8988T (cell line): Measurements from ENCODE around the gene FBXL22.
"Not testable (repeated sequence)": the region's sequence is repeated elsewhere in the genome, so short reads cannot be mapped to it uniquely, and the experiment has no call there.

Experiments used
- DNase-seq: peaks from one replicate; pipeline ENCODE4 v3.0.0; 2011

FBXL22 gene

DNA sequence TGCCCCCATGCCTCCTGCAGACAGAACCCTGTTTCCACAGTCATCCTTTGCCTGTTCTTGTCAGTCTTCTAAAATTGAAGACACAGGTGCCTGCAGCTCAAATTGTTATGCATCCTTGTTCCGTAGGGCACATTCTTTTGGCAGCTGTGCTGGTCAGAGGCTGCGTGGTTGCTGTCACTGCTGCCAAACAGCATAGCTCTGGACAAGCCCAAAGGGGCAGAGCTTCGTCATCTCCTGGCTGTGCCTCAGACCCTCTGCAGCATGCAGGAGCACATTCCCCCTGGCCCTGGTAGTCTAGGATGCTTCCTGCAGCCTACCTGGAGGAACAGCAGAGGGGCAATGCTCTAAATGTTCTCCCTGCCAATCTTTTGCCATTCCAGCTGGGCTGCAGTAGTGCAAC lies 2.1 kb upstream of the FBXL22 start:
- no peak for DNase-seq

DNA sequence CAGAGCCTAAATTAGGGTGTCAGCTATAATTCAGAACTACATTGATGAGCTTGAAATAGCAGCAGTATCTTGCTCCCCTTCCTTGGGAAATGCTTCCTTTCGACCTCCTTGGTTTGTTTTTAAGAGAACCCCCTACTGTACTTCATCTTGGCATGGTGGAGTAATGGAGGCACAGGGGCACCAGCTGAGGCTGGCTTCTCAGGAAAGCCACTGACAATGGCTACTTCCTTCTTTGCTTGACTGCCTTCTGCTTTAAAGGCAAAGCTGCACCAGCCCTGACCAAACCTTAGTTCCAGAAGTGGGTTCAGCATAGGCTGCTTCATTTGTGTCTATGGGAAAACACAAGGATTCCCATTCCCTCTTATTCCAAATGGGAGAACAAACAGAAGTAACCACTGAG lies 1.5 kb upstream of the FBXL22 start:
- no peak for DNase-seq

DNA sequence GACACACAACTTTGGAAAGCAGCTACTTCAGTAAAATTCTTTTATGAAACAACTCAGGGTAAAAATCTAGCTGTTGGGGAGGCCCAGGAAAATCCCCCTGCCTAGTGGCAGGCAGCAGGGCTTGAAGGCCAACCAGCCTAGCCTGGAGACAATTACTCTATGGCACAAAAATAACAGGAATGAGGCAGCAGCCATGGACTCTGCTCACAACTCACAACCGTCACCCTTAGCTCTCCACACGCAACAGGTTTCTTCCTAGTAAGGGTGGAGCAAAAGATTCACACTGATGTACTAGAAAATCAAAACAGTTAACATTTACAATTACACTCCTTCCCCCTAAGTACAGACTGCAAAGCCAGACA lies 530 bp upstream of the FBXL22 start:
- no peak for DNase-seq

DNA sequence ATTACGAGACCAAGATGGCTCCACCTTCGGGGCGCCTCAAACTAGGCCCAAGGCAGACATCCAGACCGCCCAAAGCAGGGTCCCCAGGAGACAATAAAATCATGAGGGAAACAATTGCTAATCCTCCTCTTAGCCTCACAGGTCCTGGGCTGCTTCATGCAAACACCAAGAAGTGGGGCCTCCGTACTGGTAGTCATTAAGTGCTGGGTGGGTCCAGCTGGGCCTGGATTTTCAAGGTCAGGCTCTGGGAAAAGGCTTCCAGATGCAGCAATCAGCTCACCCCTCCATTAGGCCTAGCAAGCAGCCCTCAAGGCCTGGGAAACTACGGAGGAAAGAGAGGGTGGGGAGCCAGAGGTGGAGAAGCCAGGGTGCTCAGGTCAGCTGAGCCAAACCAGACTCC lies 634 bp downstream of the FBXL22 start:
- DNase-seq: no peak

DNA sequence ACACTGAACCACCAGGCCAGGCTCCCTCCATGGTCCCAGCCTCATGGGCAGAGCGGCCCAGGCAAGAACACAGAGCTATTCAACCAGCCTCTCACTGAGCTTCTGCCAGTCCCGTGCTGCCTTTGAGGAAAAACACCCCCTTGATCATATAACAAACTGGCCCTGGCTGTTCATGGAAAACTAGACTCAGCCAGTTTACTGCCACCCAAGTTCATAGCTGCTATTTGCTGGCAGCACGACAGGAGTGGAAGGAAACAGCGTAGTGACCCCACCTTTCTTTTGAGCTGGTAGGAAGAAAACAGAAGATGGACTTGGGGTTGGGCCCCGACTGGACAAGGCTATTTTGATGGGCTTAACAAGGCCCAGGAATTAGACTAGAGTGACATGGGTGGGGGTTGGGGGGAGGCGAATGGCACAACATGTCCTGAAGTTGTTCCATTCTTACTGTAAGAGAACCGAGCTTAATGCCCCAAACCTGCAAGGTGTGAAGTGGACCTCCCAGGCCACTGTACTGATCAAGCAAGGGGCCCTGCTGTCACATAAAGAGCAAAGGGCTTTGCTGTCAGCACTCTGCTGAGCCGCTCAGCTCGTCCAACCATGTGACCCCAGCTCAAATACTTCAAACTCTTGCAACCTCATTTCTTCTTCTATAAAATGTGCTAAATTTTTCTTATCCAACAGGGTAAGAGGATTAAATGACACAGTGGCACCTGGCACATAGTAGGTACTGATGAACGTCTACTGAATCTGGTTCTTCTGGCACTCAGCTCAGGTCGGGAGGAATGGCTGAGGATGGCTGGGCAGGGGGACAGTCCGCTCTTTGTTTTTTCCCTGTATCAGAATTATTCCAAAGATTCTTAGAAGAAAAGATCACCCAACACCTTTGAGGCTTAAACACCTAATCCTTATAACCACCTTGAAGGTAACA lies 1.6 kb downstream of the FBXL22 start:
- DNase-seq: no peak

GRCh38 chr15:63599401-63600000 lies 2.3 kb downstream of the FBXL22 start:
- peak; percentile 57 for DNase-seq

DNA sequence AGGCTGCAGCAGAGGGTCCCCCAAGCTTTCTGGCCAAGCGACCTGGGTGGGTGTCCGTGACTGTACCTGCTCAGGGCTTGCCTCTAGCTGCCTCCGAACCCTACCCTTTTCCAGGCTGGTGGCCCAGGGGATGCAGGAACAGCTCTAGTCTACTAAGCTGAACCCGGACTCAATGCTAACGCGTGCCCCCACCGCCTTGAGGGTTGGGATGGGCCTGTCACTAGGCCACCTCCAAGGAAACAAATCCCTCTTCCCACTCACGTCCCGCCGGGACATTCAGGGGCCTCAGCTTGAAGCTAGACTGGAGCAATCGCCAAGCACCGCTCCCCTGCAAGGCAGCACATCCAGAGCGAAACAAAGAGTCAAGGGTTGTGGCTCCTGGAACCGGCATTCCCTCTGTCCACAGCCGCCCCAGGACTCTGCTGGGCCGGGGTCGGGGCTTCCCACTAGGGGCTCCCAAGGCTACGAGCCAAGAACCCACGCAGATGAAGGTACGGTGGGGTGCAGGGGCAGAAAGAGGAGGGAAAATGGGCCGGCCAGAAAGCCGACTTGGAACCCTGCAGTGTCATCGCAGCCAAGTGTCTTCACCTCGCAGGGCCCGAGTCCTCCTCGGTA lies 2.9 kb downstream of the FBXL22 start:
- no peak for DNase-seq

- DNase-seq: peak; percentile 85
Measured at GRCh38 chr15:63600616-63601025, 3.4 kb downstream of the FBXL22 start.

DNA sequence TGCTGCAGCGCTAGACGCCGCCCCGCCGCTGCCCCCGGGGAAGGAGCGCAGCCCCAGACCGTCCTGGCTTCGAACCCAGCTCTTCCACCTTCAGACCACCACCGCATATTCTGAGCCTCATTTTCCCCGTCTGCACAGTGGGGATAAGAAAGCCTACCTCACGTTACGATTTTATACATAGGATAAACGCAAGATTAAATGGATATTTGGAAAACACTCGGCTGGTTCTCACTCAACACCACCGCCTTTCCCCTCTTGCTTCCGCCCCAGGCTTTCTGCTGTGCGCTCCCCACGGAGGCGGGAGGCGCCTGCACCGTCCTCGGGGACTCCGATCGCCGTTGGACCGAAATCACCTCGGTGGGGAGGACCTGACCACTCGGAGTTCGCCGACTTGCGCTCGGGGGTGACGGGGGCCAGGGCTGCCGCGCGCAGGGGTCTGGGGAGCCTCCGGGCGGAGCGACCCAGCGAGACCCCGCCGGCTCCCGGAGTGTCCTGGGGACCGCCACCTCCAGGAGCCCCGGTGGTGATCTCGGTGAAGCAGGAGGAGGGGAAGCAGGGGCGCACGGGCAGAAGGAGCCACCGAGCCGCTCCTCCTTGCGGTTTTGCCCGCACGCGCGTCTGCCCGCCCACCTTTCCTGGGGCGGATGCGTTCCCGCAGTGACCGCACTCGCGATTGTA lies 4.0 kb downstream of the FBXL22 start:
- peak; percentile 28 for DNase-seq

DNA sequence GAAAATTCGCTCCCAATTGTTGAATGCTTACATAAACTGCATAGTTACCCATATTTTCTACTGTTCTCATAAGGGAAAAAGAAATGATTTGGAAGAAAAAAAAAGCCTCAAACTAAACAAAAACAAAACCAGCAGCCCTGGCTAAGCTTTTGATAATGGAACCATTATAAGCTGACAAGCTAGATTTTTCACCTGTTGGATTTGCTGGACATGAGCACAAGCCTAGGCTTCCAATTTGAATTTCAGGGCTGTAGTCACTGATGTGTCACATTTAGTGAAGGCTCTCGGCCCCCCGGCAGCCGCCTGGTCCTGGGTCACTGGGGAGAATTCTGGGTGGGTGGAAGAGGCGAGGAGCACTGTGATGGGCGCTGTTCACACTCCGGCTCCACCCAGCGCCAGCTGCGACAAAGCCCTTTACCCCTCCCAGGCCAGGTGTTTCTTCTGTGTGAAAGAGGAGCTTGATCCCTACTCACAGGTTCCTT lies 4.6 kb downstream of the FBXL22 start:
- DNase-seq: no peak

- DNase-seq: no peak
Measured at GRCh38 chr15:63602595-63602994, 5.4 kb downstream of the FBXL22 start.

DNA sequence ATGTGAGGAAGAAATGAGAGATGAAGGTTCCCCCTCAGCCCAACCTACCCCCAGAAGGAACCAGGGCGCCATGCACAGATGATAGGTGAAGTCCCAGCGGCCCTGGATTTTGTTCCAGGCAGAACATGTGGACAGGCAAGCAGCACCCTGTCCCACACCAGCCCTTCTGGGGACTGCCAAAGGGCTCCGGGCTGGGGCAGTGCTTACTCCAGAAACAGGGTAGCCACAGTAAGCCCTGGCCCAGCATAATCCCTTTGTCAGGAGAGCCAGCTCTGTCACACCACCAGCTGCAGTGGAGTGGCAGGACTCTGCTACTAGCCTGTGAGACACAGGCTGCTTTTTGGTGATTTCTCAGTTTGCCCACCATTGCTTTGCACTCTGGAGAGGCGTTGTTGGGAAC lies 6.3 kb downstream of the FBXL22 start:
- no peak for DNase-seq

DNA sequence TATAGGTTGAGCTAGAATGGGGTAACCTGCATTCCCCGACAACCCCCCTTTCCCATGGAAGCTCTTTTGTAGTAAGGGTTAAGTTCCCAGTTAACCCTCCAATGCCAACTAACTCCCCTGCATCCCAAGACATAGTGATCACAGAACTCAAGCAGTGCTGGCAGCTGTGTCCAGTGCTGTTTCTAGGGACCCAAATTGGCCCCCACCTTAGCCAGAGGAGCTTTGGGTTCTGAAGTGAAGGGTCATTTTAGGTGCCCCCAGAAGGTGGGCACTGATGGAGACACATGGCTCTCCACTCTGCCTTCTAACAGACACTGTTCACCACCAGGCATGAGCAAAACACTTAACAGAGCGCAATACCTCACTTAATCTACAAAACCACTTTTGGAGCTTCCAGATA lies 7.1 kb downstream of the FBXL22 start:
- no peak for DNase-seq

DNA sequence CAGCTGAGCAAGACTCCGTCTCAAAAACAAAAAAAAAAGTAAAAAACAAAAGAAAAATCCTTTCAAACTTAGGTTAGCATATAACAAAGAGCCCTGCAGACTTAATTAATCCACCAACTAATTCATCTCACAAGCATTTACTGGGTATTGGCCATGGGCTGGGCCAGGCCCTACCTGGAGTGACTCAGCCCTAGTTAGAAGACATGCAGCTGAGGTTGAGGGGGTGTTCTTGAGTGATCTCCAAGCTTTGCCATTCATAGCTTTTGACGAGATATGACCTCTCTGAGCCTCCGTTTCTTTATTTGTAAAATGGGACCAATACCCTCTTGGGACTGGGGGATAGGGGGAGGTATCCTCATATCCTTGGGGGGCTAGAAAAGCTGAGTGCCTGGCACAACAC lies 7.8 kb downstream of the FBXL22 start:
- DNase-seq: no peak

- no peak for DNase-seq
Measured at GRCh38 chr15:63605816-63606215, 8.6 kb downstream of the FBXL22 start.

DNA sequence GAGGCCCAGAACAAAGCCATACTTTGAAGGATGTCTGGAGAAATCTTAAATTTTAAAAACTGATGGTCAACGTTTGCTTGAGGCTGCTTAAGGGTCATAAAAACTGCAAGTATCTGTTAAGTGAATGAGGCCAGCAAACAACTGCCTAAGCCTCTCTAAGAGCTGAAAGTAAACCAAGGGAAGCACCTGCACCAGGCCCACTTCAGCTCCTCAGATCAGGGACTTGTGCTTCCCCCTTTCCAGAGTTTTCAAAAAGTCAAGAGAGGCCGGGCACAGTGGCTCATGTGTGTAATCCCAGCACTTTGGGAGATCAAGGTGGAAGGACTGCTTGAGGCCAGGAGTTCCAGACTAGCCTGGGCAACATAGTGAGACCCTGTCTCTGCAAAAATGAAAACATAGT lies 9.1 kb downstream of the FBXL22 start:
- DNase-seq: no peak

DNA sequence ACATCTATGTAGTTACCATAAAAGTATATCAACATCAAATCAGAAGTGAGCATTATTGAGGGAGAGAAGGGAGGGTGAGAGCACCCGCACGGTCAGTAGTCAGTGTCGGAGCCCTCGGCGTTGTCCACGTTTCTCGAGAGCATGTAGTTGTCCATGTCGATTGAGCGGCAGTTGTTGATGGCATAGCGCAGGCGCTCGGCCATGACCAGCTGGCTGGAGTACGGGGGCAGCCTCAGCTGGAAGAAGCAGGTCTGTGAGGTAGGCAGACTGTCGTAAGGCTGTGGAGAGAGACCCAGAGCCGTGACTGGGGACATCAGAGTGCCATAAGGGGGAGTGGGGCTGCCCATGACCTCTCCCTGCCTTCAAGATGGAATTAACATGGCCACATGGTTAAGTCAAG lies 11.8 kb downstream of the FBXL22 start:
- no peak for DNase-seq

DNA sequence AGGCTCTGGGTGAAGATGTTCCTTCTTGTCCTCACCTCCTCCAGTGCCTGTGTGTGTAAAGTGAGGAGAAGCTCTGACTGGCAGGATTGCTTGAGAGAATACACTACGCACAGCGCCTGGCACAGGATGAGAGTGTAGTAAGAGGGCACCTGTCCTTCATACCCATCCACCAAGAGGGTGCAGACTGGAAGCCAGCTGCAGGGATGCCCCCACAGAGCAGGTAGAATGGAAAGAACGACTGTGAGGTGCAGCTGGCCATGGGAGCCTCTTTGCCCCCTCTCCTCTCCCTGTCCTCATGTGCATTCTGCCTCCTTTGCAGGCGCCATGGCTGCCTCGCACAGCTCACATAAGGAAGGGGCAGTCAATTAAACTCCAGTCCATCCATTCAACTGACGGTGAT lies 12.3 kb downstream of the FBXL22 start:
- no peak for DNase-seq

GRCh38 chr15:63610209-63610841 lies 13.1 kb downstream of the FBXL22 start:
- DNase-seq: peak; percentile 42

GRCh38 chr15:63611177-63611576 lies 14.0 kb downstream of the FBXL22 start:
- DNase-seq: no peak

DNA sequence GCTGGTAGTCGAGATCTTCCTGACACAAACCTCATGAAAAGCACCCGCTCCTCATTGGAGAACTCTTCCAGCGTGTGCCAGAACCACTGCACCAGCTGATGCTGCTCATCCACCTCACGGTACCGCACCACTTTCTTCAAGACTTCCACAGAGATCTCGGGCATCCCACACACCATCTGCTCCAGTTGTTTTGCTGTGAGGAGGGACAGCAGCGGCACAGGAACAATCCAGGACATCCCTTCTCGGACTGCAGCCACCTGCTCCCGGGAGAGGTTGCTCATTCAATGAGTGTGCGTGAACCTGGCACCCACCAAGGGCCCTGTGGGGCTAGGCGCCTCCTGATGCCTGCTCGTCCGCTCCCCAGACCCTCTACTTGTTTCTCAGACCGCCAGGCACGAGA lies 15.1 kb downstream of the FBXL22 start:
- DNase-seq: no peak

GRCh38 chr15:63615935-63616334 lies 18.7 kb downstream of the FBXL22 start:
- no peak for DNase-seq

- not testable (repeated sequence) for DNase-seq
Measured at GRCh38 chr15:63617147-63617546, 20.0 kb downstream of the FBXL22 start.
